Measurements from ENCODE around the gene RINT1. TPM values are rescaled to one million over a fixed set of nuclear protein-coding genes. Genes with fewer than 3 reads are reported as not detected.

RINT1 gene
- total and polyA plus RNA-seq, 2 of the 13 experiments (the other 11 are each of a cell fraction or from before 2014, with no cell fraction given), result 14.7 to 19.3 TPM

DNA sequence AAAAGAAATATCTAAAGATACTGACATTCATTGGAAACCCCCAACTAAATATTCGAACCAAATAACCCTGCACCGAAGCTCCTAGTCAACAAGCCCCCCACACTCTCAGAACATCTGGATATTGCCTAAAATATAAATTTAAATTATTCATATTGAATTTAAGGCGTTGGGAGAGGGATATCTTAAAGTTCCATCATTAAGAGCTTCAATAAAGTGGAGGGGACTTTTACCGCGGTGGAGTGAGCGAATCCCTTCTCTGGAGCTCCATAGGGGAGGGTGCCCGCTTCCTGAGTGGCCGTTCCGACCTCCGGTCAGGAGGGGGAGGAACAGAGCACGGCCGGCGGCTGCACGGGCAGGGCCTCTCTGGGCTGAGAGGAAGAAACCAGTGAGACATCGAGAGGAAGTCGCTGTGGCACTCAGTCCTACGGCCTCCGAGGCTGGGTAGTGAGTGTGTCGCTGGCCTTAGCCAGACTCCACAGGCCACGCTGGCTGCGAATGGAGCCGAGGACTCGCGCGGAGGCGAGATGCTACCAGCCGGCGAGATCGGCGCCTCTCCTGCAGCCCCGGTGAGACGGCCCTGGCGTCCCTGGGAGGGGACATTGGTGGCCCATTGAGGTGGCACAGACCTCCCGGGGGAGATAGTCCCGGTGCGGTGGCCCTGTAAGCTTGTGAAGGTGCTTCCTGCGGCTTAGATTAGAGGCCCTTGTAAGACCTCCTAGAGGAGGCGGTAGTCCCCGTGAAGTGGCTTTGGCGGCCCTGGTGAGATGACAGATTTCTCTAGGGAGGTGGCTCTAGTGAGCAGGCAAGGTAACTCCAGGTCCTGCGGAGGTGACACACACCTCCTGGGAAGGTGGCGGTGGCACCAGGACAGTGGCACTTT, at the start of gene RINT1 (continued):
- TF ChIP-seq, protein P1, sequence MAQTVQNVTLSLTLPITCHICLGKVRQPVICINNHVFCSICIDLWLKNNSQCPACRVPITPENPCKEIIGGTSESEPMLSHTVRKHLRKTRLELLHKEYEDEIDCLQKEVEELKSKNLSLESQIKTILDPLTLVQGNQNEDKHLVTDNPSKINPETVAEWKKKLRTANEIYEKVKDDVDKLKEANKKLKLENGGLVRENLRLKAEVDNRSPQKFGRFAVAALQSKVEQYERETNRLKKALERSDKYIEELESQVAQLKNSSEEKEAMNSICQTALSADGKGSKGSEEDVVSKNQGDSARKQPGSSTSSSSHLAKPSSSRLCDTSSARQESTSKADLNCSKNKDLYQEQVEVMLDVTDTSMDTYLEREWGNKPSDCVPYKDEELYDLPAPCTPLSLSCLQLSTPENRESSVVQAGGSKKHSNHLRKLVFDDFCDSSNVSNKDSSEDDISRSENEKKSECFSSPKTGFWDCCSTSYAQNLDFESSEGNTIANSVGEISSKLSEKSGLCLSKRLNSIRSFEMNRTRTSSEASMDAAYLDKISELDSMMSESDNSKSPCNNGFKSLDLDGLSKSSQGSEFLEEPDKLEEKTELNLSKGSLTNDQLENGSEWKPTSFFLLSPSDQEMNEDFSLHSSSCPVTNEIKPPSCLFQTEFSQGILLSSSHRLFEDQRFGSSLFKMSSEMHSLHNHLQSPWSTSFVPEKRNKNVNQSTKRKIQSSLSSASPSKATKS (CRISPR knock-in tag; IDR thresholded peaks at IDR 0.05), result no peak
- TF ChIP-seq, protein P2, sequence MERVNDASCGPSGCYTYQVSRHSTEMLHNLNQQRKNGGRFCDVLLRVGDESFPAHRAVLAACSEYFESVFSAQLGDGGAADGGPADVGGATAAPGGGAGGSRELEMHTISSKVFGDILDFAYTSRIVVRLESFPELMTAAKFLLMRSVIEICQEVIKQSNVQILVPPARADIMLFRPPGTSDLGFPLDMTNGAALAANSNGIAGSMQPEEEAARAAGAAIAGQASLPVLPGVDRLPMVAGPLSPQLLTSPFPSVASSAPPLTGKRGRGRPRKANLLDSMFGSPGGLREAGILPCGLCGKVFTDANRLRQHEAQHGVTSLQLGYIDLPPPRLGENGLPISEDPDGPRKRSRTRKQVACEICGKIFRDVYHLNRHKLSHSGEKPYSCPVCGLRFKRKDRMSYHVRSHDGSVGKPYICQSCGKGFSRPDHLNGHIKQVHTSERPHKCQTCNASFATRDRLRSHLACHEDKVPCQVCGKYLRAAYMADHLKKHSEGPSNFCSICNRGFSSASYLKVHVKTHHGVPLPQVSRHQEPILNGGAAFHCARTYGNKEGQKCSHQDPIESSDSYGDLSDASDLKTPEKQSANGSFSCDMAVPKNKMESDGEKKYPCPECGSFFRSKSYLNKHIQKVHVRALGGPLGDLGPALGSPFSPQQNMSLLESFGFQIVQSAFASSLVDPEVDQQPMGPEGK (CRISPR knock-in tag; IDR thresholded peaks at IDR 0.05), result 0 out of 2 replicates have a peak, but pooled peaks have one; percentile 28
- TF ChIP-seq, protein P3, sequence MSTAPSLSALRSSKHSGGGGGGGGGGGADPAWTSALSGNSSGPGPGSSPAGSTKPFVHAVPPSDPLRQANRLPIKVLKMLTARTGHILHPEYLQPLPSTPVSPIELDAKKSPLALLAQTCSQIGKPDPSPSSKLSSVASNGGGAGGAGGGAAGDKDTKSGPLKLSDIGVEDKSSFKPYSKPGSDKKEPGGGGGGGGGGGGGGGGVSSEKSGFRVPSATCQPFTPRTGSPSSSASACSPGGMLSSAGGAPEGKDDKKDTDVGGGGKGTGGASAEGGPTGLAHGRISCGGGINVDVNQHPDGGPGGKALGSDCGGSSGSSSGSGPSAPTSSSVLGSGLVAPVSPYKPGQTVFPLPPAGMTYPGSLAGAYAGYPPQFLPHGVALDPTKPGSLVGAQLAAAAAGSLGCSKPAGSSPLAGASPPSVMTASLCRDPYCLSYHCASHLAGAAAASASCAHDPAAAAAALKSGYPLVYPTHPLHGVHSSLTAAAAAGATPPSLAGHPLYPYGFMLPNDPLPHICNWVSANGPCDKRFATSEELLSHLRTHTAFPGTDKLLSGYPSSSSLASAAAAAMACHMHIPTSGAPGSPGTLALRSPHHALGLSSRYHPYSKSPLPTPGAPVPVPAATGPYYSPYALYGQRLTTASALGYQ (CRISPR knock-in tag; IDR thresholded peaks at IDR 0.05), result peak; percentile 67; the same call in 1 of the 2 replicates
- TF ChIP-seq RBFOX2 (IDR thresholded peaks at IDR 0.05; ENCODE audit: low read depth, low read length) (peak; percentile 90), SNAI1 (CRISPR knock-in tag; IDR thresholded peaks at IDR 0.05; ENCODE audit: borderline replicate concordance) (0 out of 2 replicates have a peak, but pooled peaks have one; percentile 64), ZKSCAN5 (CRISPR knock-in tag; IDR thresholded peaks at IDR 0.05) (peak; percentile 90), ERF (CRISPR knock-in tag; IDR thresholded peaks at IDR 0.05) (peak; percentile 89), CBFB (CRISPR knock-in tag; IDR thresholded peaks at IDR 0.05) (peak; percentile 86), NCOA1 (CRISPR knock-in tag; IDR thresholded peaks at IDR 0.05) (0 out of 2 replicates have a peak, but pooled peaks have one; percentile 78), SMAD3 (CRISPR knock-in tag; IDR thresholded peaks at IDR 0.05) (peak; percentile 89)
- TF ChIP-seq, protein P4, sequence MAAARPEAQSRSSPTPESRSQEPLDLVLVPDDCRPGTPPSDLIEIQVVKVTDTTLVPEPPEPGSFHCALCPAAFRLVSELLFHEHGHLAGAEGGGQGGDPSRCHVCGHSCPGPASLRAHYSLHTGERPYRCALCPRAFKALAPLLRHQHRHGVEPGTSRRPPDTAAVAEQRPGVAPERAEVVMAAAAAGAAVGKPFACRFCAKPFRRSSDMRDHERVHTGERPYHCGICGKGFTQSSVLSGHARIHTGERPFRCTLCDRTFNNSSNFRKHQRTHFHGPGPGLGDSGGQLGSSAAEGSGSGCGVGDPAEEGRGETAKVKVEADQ (CRISPR knock-in tag; IDR thresholded peaks at IDR 0.05; ENCODE audit: borderline replicate concordance), result peak; percentile 89
- TF ChIP-seq, protein P5, sequence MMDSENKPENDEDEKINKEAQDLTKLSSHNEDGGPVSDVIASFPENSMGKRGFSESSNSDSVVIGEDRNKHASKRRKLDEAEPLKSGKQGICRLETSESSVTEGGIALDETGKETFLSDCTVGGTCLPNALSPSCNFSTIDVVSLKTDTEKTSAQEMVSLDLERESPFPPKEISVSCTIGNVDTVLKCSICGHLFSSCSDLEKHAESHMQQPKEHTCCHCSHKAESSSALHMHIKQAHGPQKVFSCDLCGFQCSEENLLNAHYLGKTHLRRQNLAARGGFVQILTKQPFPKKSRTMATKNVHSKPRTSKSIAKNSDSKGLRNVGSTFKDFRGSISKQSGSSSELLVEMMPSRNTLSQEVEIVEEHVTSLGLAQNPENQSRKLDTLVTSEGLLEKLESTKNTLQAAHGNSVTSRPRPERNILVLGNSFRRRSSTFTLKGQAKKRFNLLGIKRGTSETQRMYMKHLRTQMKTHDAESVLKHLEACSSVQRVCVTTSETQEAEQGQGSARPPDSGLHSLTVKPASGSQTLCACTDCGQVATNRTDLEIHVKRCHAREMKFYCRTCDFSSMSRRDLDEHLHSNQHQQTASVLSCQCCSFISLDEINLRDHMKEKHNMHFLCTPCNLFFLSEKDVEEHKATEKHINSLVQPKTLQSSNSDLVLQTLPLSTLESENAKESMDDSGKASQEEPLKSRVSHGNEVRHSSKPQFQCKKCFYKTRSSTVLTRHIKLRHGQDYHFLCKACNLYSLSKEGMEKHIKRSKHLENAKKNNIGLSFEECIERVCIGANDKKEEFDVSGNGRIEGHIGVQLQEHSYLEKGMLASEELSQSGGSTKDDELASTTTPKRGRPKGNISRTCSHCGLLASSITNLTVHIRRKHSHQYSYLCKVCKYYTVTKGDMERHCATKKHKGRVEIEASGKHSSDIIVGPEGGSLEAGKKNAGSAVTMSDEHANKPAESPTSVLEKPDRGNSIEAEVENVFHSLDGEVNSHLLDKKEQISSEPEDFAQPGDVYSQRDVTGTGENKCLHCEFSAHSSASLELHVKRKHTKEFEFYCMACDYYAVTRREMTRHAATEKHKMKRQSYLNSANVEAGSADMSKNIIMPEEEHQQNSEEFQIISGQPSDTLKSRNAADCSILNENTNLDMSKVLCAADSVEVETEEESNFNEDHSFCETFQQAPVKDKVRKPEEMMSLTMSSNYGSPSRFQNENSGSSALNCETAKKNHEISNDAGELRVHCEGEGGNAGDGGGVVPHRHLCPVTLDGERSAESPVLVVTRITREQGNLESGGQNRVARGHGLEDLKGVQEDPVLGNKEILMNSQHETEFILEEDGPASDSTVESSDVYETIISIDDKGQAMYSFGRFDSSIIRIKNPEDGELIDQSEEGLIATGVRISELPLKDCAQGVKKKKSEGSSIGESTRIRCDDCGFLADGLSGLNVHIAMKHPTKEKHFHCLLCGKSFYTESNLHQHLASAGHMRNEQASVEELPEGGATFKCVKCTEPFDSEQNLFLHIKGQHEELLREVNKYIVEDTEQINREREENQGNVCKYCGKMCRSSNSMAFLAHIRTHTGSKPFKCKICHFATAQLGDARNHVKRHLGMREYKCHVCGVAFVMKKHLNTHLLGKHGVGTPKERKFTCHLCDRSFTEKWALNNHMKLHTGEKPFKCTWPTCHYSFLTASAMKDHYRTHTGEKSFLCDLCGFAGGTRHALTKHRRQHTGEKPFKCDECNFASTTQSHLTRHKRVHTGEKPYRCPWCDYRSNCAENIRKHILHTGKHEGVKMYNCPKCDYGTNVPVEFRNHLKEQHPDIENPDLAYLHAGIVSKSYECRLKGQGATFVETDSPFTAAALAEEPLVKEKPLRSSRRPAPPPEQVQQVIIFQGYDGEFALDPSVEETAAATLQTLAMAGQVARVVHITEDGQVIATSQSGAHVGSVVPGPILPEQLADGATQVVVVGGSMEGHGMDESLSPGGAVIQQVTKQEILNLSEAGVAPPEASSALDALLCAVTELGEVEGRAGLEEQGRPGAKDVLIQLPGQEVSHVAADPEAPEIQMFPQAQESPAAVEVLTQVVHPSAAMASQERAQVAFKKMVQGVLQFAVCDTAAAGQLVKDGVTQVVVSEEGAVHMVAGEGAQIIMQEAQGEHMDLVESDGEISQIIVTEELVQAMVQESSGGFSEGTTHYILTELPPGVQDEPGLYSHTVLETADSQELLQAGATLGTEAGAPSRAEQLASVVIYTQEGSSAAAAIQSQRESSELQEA (CRISPR knock-in tag; IDR thresholded peaks at IDR 0.05; ENCODE audit: not compliant biosample characterization), result peak; percentile 84
